HepG2 (cell line): ENCODE results near the gene IFIT2. TPM values are rescaled to one million over a fixed set of nuclear protein-coding genes. Genes with fewer than 3 reads are reported as not detected.

Experiments used
- ATAC-seq: fragments of 200-7000 bp; cut with Tn5 transposase; 3 replicates; pipeline ENCODE4 v1.9.1; 2020; ENCODE audit warnings: mild to moderate bottlenecking, moderate library complexity
- BruUV-seq: library from RNA; stranded (reverse); fragments of 400-500 nt; replicated peaks from 2 replicates; lab custom pipeline; 2021; lab: Mats Ljungman, UMichigan
- CTCF ChIA-PET: fragments of 300-600 bp; formaldehyde crosslinking; extraction: SDS; loops from one replicate; lab custom pipeline; 2021; ENCODE audit warnings: low total read pairs, inconsistent platforms, low intra/inter-chr PET ratio; lab: Yijun Ruan, JAX
- POLR2A ChIA-PET: fragments of 350-600 bp; sonication (Branson Sonifier 250); formaldehyde crosslinking; loops from one replicate; lab custom pipeline; 2020; ENCODE audit warnings: antibody characterized with exemption, inconsistent platforms; lab: Yijun Ruan, JAX
- DNase-seq: peaks from one replicate; pipeline ENCODE4 v3.0.0-alpha.2; 2015; ENCODE audit warnings: low spot score
- FAIRE-seq: peaks from 3 replicates; lab custom pipeline; 2011; peaks lifted over from hg19 to GRCh38; lab: Jason Lieb, UNC
- H2AFZ ChIP-seq: one replicate; pipeline ENCODE4 v1.6.1; 2011; ENCODE audit warnings: low read length, inconsistent platforms
- H3K27ac ChIP-seq: fragments of 300-600 bp; 3 replicates; pipeline ENCODE4 v1.8.0; 2011; ENCODE audit warnings: mixed run types, mild to moderate bottlenecking, mixed read lengths, low read length, inconsistent platforms; ENCODE audit not compliant: insufficient read depth; ENCODE audit errors: extremely low read length
- H3K27me3 ChIP-seq, 2 experiments: fragments of 200-600 bp in 1 of 2; 2 replicates in 1 of 2; 3 replicates in 1 of 2; pipeline versions ENCODE4 v1.6.0 to v1.8.0; 2011; ENCODE audit warnings: low read length in 2 of 2, mild to moderate bottlenecking in 2 of 2, moderate library complexity in 2 of 2, inconsistent platforms in 1 of 2; ENCODE audit not compliant: insufficient read depth in 2 of 2, control insufficient read depth in 1 of 2
- H3K36me3 ChIP-seq, 2 experiments: fragments of 200-600 bp in 1 of 2; replicated peaks in 1 of 2; 2 replicates in 1 of 2; 3 replicates in 1 of 2; pipeline versions ENCODE4 v1.5.1 to v1.8.0; 2011; ENCODE audit warnings: low read length in 2 of 2, inconsistent platforms in 1 of 2; ENCODE audit not compliant: insufficient read depth in 2 of 2, control insufficient read depth in 1 of 2
- H3K4me1 ChIP-seq: 2 replicates; pipeline ENCODE4 v1.5.1; 2012; ENCODE audit warnings: low read length, inconsistent platforms; ENCODE audit not compliant: insufficient read depth
- H3K4me2 ChIP-seq: 2 replicates; pipeline ENCODE4 v1.6.0; 2011; ENCODE audit warnings: low read depth, low read length, inconsistent platforms
- H3K4me3 ChIP-seq, 3 experiments: fragments of 200-600 bp in 1 of 3; sonication (generic), shearing (Covaris generic) in 1 of 3; replicated peaks in 1 of 3; 2 replicates each; pipeline ENCODE4 v1.5.1; 2011 to 2016; ENCODE audit warnings: low read length in 3 of 3, inconsistent platforms in 2 of 3, low read depth in 2 of 3, mild to moderate bottlenecking in 2 of 3, control low read depth in 1 of 3, mixed read lengths in 1 of 3; ENCODE audit not compliant: insufficient read depth in 1 of 3
- H3K79me2 ChIP-seq: one replicate; pipeline ENCODE4 v1.6.1; 2011; ENCODE audit warnings: low read length, inconsistent platforms; ENCODE audit not compliant: insufficient read depth
- H3K9ac ChIP-seq: 2 replicates; pipeline ENCODE4 v1.6.0; 2011; ENCODE audit warnings: mild to moderate bottlenecking, low read depth, low read length, inconsistent platforms; ENCODE audit not compliant: insufficient read depth
- H3K9me3 ChIP-seq: 2 replicates; pipeline ENCODE4 v1.5.1; 2012; ENCODE audit warnings: mild to moderate bottlenecking, low read length
- H4K20me1 ChIP-seq: 2 replicates; pipeline ENCODE4 v1.6.0; 2011; ENCODE audit warnings: inconsistent platforms, mild to moderate bottlenecking, low read length, moderate library complexity; ENCODE audit not compliant: insufficient read depth
- BHLHE40 ChIP-seq: IDR thresholded peaks from 2 replicates; pipeline ENCODE4 v1.6.1; 2011; ENCODE audit warnings: low read length, improper control_type of control experiment
- ISX ChIP-seq: sonication (generic); formaldehyde crosslinking; conservative IDR thresholded peaks from 2 replicates; pipeline ENCODE4 v1.5.0; 2020; ENCODE audit warnings: missing genetic modification reagents
- RXRA ChIP-seq: sonication (generic); formaldehyde crosslinking; IDR thresholded peaks from 2 replicates; pipeline ENCODE4 v1.5.1; 2020; ENCODE audit warnings: missing genetic modification reagents
- SIN3B ChIP-seq: fragments of 150-350 bp; IDR thresholded peaks from 2 replicates; pipeline ENCODE4 v1.6.1; 2014; ENCODE audit warnings: low read length
- ZFYVE20 ChIP-seq: sonication (generic); formaldehyde crosslinking; IDR thresholded peaks from 2 replicates; pipeline ENCODE4 v1.8.0; 2023; ENCODE audit warnings: low read depth, mild to moderate bottlenecking, moderate library complexity, missing genetic modification reagents, borderline replicate concordance
- ZNF761 ChIP-seq: sonication (generic); formaldehyde crosslinking; conservative IDR thresholded peaks from 2 replicates; pipeline ENCODE4 v1.4.0; 2020; ENCODE audit warnings: mild to moderate bottlenecking, missing genetic modification reagents
- ZSCAN25 ChIP-seq: sonication (generic); formaldehyde crosslinking; IDR thresholded peaks from 2 replicates; pipeline ENCODE4 v1.8.0; 2022; ENCODE audit warnings: mild to moderate bottlenecking, missing genetic modification reagents
- WGBS: methylation state at CpG from one replicate; pipeline ENCODE4 v1.1.6; 2017; ENCODE audit warnings: low lambda C conversion rate; 5-methylcytosine and 5-hydroxymethylcytosine counted together
- in situ Hi-C: cut with HindIII; loops from 2 replicates; pipeline ENCODE4 v1.10.0; 2017; ENCODE audit warnings: low pct_unique_long_range_greater_than_20kb; ENCODE audit not compliant: extremely low pct_ligation_motif_present
- intact Hi-C: fragments of 100-400 bp; cut with micrococcal nuclease; formaldehyde crosslinking; loops from one replicate; pipeline ENCODE4 v1.10.0; 2022; ENCODE audit not compliant: unreplicated experiment
- polyA plus RNA-seq, 8 experiments: library from polyadenylated mRNA; depleted of rRNA in 3 of 8; stranded (reverse) in 7 of 8; unstranded in 1 of 8; fragments of >200 nt; fragmentation: Illumina TruSeq in 4 of 8; extraction: Trizol in 4 of 8; gene quantifications; 2 replicates each; pipeline versions ENCODE4 v1.2.1 to v1.2.3, GENCODE V29; 2011 to 2016; ENCODE audit warnings: low read depth in 4 of 8, missing spikeins in 1 of 8, mixed read lengths in 1 of 8; ENCODE audit not compliant: insufficient read depth in 1 of 8
- total RNA-seq, 5 experiments: library from RNA; depleted of rRNA; stranded (reverse); fragments of >200 nt; fragmentation: Illumina TruSeq; extraction: Trizol; gene quantifications; 2 replicates each; pipeline ENCODE4 v1.2.3, GENCODE V29; 2016; ENCODE audit warnings: low read depth in 1 of 5
- TF ChIP-seq, protein P1 (sequence below): sonication (generic); formaldehyde crosslinking; IDR thresholded peaks from 2 replicates; pipeline ENCODE4 v1.4.0; 2020; ENCODE audit warnings: mild to moderate bottlenecking, missing genetic modification reagents, borderline replicate concordance
- TF ChIP-seq, protein P2 (sequence below): sonication (generic); formaldehyde crosslinking; IDR thresholded peaks from 2 replicates; pipeline ENCODE4 v1.5.0; 2020; ENCODE audit warnings: mild to moderate bottlenecking, missing genetic modification reagents, borderline replicate concordance
- TF ChIP-seq, protein P3 (sequence below): sonication (generic); formaldehyde crosslinking; IDR thresholded peaks from 2 replicates; pipeline ENCODE4 v1.5.0; 2020; ENCODE audit warnings: missing genetic modification reagents
- TF ChIP-seq, protein P4 (sequence below): sonication (generic); formaldehyde crosslinking; IDR thresholded peaks from 2 replicates; pipeline ENCODE4 v1.5.0; 2020; ENCODE audit warnings: mild to moderate bottlenecking, missing genetic modification reagents

Gene IFIT2
- total and polyA plus RNA-seq, 2 of the 13 experiments (the other 11 are each of a cell fraction or from before 2014, with no cell fraction given), result 0.04 to 0.15 TPM

DNA sequence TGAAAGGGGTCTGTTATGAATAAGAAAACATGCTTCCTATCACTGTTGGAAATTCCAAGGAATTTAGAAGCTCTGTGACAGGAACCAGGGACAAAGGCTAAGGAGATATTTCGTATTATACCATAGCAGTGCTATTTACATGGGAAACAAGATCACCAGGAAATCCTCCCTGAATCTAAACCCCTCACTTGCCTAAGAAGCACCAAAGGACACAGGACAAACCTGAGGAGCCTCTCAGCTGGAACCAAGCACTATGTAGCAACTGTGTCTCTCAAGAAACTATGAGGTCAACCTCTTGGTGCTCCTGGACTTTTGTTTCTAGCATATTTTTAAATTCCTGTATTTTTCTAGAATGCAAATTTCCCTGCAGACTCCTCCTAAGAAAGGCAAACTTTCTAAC lies 55.2 kb downstream of the IFIT2 start:
- CTCF ChIA-PET, result no interaction called here
- DNase-seq, result no peak
- TF ChIP-seq SIN3B (no peak), ZNF761 (CRISPR knock-in tag) (no peak), ISX (CRISPR knock-in tag) (no peak), RXRA (CRISPR knock-in tag) (no peak), BHLHE40 (no peak), ZSCAN25 (CRISPR knock-in tag) (no peak), ZFYVE20 (no peak)
- TF ChIP-seq, protein P1, sequence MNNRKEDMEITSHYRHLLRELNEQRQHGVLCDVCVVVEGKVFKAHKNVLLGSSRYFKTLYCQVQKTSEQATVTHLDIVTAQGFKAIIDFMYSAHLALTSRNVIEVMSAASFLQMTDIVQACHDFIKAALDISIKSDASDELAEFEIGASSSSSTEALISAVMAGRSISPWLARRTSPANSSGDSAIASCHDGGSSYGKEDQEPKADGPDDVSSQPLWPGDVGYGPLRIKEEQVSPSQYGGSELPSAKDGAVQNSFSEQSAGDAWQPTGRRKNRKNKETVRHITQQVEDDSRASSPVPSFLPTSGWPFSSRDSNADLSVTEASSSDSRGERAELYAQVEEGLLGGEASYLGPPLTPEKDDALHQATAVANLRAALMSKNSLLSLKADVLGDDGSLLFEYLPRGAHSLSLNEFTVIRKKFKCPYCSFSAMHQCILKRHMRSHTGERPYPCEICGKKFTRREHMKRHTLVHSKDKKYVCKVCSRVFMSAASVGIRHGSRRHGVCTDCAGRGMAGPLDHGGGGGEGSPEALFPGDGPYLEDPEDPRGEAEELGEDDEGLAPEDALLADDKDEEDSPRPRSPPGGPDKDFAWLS (CRISPR knock-in tag), result no peak
- TF ChIP-seq, protein P2, sequence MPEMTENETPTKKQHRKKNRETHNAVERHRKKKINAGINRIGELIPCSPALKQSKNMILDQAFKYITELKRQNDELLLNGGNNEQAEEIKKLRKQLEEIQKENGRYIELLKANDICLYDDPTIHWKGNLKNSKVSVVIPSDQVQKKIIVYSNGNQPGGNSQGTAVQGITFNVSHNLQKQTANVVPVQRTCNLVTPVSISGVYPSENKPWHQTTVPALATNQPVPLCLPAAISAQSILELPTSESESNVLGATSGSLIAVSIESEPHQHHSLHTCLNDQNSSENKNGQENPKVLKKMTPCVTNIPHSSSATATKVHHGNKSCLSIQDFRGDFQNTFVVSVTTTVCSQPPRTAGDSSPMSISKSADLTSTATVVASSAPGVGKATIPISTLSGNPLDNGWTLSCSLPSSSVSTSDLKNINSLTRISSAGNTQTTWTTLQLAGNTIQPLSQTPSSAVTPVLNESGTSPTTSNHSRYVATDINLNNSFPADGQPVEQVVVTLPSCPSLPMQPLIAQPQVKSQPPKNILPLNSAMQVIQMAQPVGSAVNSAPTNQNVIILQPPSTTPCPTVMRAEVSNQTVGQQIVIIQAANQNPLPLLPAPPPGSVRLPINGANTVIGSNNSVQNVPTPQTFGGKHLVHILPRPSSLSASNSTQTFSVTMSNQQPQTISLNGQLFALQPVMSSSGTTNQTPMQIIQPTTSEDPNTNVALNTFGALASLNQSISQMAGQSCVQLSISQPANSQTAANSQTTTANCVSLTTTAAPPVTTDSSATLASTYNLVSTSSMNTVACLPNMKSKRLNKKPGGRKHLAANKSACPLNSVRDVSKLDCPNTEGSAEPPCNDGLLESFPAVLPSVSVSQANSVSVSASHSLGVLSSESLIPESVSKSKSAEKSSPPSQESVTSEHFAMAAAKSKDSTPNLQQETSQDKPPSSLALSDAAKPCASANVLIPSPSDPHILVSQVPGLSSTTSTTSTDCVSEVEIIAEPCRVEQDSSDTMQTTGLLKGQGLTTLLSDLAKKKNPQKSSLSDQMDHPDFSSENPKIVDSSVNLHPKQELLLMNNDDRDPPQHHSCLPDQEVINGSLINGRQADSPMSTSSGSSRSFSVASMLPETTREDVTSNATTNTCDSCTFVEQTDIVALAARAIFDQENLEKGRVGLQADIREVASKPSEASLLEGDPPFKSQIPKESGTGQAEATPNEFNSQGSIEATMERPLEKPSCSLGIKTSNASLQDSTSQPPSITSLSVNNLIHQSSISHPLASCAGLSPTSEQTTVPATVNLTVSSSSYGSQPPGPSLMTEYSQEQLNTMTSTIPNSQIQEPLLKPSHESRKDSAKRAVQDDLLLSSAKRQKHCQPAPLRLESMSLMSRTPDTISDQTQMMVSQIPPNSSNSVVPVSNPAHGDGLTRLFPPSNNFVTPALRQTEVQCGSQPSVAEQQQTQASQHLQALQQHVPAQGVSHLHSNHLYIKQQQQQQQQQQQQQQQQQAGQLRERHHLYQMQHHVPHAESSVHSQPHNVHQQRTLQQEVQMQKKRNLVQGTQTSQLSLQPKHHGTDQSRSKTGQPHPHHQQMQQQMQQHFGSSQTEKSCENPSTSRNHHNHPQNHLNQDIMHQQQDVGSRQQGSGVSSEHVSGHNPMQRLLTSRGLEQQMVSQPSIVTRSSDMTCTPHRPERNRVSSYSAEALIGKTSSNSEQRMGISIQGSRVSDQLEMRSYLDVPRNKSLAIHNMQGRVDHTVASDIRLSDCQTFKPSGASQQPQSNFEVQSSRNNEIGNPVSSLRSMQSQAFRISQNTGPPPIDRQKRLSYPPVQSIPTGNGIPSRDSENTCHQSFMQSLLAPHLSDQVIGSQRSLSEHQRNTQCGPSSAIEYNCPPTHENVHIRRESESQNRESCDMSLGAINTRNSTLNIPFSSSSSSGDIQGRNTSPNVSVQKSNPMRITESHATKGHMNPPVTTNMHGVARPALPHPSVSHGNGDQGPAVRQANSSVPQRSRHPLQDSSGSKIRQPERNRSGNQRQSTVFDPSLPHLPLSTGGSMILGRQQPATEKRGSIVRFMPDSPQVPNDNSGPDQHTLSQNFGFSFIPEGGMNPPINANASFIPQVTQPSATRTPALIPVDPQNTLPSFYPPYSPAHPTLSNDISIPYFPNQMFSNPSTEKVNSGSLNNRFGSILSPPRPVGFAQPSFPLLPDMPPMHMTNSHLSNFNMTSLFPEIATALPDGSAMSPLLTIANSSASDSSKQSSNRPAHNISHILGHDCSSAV (CRISPR knock-in tag), result no peak
- TF ChIP-seq, protein P3, sequence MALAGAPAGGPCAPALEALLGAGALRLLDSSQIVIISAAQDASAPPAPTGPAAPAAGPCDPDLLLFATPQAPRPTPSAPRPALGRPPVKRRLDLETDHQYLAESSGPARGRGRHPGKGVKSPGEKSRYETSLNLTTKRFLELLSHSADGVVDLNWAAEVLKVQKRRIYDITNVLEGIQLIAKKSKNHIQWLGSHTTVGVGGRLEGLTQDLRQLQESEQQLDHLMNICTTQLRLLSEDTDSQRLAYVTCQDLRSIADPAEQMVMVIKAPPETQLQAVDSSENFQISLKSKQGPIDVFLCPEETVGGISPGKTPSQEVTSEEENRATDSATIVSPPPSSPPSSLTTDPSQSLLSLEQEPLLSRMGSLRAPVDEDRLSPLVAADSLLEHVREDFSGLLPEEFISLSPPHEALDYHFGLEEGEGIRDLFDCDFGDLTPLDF, result no peak
- TF ChIP-seq, protein P4, sequence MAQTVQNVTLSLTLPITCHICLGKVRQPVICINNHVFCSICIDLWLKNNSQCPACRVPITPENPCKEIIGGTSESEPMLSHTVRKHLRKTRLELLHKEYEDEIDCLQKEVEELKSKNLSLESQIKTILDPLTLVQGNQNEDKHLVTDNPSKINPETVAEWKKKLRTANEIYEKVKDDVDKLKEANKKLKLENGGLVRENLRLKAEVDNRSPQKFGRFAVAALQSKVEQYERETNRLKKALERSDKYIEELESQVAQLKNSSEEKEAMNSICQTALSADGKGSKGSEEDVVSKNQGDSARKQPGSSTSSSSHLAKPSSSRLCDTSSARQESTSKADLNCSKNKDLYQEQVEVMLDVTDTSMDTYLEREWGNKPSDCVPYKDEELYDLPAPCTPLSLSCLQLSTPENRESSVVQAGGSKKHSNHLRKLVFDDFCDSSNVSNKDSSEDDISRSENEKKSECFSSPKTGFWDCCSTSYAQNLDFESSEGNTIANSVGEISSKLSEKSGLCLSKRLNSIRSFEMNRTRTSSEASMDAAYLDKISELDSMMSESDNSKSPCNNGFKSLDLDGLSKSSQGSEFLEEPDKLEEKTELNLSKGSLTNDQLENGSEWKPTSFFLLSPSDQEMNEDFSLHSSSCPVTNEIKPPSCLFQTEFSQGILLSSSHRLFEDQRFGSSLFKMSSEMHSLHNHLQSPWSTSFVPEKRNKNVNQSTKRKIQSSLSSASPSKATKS (CRISPR knock-in tag), result no peak
- TF ChIP-seq, all 625 proteins: peak for 0
- H4K20me1 ChIP-seq, result no peaks in the 10 kb centered on the region
- peaks cover 14% of the 10 kb centered on the region for H3K4me1 ChIP-seq
- H3K27me3 ChIP-seq, result no peaks in the 10 kb centered on the region
- WGBS, result 50% methylated on average over 1 of the region's 1 CpG
- H3K36me3 ChIP-seq, result no peaks in the 10 kb centered on the region
- no peaks in the 10 kb centered on the region for H3K9me3 ChIP-seq
- no TSS peak for BruUV-seq
- no peak overlapping the region for H3K9ac ChIP-seq
- H2AFZ ChIP-seq, result no peak overlapping the region
- in situ Hi-C loops, result no loop called here
- ATAC-seq, result no peak
- no peaks in the 10 kb centered on the region for H3K79me2 ChIP-seq
- FAIRE-seq, result no peak
- intact Hi-C loops, result loop anchor here (5.0 kb wide), 1 partner anchor 1085 kb away; no protein-coding TSS in a partner anchor
- no peak overlapping the region for H3K27ac ChIP-seq
- H3K4me3 ChIP-seq, result no peak overlapping the region
- H3K4me2 ChIP-seq, result no peak overlapping the region
- POLR2A ChIA-PET, result no interaction called here
